GM18870 (cell line): ENCODE measurements around the gene MIP.
"Not testable (repeated sequence)": the region's sequence is repeated elsewhere in the genome, so short reads cannot be mapped to it uniquely, and the experiment has no call there.

ENCODE experiments used
- ATAC-seq: cut with Tn5 transposase; IDR thresholded peaks from one replicate; pipeline ENCODE4 v1.9.1; 2021; ENCODE audit warnings: moderate library complexity; ENCODE audit not compliant: unreplicated experiment

MIP gene

GRCh38 chr12:56411781-56412639 is 42.4 kb downstream of the MIP start:
- ATAC-seq, result no peak

GRCh38 chr12:56410768-56411167 is 43.7 kb downstream of the MIP start:
- no peak for ATAC-seq

DNA sequence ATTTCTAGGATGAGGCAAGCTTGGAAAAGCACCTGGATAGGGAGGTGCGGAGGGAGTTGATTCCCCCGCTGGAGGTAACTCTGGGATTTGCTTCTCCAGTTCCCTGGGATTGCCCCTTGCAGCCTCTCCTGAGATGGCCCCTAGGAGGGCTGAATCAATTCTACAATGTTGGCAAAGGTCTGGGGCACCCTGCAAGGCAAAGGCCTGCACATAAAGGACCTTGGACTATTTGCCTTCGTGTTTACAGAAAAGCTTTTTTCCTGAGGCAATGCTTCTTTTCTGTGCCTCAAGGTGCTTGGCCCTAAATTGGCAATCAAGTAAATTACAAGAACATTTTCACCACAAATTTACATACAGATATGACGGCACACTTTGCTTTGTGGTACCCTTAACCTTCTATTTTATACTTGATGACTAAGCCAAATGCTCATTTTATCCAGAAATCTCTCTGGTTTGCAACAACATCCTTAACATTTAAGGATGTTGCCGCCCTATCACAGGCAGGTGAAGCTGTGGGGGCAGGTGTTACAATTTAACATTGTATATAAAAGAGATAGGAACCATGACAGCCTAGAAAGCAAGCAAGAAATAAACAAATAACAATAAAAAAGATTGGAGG is 45.5 kb downstream of the MIP start:
- ATAC-seq, result no peak

DNA sequence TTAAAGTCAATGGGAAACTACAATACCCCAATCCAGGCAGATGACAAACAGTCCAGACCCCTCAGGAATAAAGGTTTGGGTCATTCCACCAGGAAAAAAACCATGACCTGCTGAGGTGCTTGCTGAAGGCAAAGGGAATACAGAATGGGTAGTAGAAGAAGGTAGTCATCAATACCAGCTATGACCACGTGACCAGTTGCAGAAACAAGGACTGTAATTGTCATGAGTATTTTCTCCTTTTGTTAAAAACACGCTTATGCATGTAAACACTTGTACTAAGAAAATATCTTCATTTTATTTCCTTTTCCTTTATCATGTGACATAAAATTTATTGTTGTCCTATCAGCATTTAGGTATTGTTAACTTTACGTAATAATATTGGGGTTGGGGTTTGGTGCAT is 50.2 kb downstream of the MIP start:
- not testable (repeated sequence) for ATAC-seq

DNA sequence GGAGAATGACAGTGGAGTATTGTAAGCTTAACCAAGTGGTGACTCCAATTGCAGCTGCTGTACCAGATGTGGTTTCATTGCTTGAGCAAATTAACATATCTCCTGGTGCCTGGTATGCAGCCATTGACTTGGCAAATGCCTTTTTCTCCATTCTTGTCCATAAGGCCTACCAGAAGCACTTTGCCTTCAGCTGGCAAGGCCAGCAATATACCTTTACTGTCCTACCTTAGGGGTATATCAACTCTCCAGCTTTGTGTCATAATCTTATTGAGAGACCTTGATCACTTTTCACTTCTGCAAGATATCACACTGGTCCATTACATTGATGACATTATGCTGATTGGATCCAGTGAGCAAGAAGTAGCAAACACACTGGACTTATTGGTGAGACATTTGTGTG is 52.8 kb downstream of the MIP start:
- not testable (repeated sequence) for ATAC-seq

GRCh38 chr12:56401125-56401524 is 53.3 kb downstream of the MIP start:
- not testable (repeated sequence) for ATAC-seq
